GM19328 (cell line): ENCODE measurements around the gene PHF23.

Source experiments
- ATAC-seq: cut with Tn5 transposase; IDR thresholded peaks from one replicate; pipeline ENCODE4 v1.9.1; 2021; ENCODE audit warnings: mild to moderate bottlenecking, moderate library complexity; ENCODE audit not compliant: unreplicated experiment

The PHF23 gene

DNA sequence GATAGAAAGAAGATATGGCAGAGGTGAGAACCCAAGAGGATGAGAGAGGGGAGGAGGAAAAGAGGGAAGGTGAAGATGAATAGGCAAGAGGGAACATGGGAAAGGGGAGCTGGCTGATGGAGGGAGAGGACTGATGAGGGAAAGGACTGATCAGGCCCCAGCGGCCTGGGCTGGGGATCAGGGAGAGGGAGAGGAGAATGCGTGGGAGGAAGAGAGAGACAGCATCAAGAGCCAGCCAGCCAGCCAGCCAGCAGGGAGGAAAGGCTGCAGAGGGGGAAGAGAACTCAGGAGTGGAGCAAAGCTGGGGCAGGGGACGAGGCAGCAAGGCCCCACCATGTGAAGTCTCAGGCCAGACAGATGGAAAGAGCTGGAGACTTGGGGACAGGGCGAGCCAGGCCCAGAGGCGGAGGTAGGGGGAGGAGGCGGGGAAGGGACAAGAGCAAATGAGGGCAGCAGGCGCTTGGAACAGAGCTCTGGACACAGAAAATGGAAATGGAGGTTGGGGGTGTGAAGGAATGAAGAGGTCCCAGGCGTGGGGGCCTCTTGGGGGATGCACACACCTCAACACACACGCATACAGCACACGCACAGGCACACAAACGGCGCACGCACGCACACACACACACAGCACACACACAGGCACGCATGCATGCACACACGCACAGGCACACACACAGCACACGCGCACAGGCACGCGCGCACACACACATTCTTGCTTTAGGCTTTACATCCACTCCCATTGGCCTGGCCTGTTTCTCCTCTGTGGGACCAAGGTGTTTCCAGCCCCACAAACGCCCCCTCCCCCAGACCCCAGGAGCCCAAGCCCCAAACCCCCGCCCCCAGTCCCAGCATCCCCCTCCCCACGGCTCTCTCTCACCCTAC lies 31.9 kb downstream of the PHF23 start:
- ATAC-seq, result no peak

DNA sequence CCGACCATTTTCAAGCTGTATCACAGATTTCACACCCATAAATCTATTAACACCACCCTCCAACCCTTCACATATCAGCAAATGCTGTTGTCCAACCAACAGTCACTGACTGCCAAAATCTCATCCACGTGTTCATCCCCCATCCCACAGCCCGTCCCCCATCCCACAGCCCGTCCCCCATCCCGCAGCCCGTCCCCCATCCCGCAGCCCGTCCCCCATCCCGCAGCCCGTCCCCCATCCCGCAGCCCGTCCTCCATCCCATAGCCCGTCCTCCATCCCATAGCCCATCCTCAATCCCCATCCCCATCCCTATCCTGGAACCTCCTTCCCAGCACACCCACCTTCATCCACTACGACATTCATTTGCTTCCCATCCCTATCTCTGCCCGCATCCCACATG lies 33.7 kb downstream of the PHF23 start:
- no peak for ATAC-seq

DNA sequence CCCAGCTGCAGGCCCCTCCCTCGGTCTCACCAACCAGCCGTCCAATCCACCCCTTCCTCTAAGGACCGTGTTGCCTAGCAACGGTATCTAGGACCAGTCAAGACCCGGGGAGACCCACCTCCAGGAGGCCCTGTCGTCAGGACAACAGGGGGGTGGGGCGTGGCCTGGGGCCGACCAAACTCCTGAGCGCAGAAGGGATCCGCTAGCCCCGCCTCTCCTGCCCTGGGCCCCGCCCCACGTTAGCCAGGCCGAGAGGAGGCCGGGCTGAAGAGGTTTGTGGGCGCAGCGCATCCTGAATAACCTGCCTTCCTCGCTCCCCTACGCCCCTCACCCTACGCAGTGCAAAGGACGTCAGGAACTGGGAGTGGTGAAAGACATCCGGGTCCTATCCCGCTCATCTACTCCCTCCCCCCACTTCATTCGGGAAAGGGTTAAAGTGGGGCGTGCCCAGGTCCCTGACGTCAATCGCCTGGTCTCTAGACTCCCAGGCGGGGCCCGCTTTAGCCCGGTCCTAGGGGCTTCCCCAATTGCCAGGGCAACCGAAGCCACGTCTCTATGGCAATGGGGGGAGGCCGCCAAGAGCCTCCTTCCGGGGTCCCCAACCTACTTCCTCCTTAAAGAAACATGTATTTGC lies 34.3 kb downstream of the PHF23 start:
- peak; percentile 74 for ATAC-seq

DNA sequence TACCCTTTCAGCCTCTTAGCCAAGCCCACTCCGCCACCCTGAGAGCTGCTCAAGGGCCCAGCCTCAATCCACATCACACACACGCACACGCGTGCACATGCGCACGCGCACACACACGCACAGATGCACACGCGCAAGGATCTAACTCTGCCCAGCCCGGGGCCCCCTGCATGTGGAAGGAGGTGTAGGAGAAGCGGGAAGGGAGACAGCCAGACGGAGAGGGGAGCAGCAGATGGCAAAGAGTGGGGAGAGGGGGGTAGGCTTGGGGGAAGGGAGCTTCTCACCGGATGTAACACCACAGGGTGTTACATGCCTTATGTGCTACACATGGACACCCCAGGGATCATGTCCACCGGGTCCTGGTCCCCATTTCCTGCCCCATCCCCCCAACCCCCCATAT lies 34.9 kb downstream of the PHF23 start:
- no peak for ATAC-seq

DNA sequence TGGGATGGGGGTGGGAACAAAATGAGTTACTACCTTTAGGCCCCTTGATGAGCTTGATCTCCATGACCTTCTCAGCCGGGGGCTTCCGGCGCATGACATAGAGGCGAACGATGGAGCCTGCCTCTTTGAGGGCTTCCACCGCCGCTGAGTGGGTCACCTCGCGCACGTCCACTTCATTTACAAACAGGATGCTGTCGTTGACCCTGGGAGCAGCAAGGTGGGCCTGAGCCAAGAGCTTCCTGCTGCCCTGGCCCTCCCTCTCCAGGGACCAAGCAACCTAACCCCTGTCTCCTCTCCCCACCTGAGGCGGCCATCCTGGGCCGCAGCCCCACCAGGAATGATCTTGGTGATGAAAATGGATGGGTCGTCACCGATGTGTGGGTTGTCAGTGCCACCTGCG lies 35.9 kb downstream of the PHF23 start:
- ATAC-seq, result no peak

DNA sequence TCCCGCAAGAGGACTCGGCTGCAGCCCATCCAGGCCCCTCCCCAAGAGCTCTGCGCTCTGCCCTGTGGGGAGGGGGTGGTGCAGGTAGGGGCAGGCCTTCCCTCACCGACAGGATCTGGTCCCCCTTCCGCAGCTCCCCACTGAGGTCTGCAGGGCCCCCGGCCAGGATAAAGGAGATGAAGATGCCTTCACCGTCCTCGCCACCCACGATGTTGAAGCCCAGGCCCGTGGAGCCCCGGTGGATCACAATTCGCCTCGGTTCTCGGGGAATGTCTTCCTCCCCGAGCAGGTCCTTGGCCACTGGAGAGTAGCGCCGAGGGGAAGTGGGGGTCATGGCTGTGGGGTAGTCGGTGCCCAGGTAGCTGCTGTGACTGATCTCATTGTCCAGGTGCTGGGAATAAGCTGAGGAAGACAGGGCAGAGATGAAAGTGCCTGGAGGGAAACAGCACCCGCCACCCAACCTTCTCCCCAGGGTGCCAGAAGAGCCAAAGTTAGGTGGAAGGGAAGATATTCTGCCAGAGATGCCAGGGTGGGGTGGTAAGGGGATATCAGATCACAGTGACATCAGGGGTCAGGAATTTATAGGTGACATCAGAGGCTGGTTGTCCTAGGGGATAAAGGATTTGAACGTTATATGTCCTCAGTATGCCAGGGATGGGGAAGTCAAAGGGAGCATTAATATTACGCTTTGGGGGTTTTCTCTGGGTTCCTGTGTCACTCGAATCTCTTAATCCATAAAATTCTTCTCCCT lies 42.4 kb downstream of the PHF23 start:
- no peak for ATAC-seq

DNA sequence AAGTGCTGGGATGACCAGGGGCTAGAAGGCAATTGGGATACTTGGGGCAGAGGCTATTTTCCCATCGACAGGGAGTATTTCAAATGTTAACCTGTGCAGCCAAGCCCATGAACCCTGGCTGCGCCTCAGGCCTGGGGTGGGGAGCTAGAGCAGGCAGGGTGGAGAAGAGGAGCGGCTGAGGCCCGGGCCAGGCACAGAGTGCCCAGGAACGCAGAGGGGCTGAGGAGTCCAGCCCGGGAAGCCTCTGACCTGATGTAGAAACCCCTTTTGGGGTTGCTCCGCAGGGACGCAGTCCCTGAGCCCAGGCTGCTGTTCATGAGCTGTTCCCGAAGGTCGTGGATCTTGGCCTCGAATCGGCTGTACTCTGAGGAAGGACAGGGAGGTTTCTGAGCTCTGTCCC lies 43.3 kb downstream of the PHF23 start:
- ATAC-seq, result no peak

DNA sequence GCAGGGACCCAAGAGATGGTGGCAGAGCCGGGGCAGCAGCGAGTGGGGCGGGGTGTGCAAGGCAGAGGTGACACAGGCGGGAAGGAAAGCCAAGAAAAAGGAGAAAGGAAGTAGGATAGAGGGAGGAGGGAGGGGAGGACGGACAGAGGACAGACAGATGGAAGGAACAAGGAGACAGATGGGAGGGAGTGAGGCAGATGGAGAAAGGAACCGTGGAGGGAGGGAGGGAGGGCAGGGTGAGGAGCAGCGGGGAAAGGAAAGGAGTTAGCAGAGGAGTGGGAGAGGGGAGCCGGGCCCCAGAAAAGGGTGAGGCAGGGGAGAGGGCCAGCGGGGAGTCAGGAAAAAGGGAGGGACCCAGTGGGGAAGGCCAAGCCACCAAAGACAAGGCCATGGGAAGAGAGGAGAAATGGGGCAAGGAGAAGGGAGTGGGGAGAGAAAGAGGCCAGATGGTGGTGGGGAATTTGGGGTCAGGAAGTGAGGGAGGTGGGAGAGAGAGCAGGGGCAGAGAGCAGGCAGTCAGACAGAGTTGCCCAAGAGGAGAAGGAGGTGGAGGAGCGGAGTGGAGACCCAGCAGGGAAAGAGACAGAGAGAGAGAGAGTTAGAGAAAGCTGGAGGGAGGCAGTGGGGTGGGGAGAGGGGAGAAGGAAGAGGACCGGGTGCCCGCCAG lies 46.9 kb downstream of the PHF23 start:
- no peak for ATAC-seq

DNA sequence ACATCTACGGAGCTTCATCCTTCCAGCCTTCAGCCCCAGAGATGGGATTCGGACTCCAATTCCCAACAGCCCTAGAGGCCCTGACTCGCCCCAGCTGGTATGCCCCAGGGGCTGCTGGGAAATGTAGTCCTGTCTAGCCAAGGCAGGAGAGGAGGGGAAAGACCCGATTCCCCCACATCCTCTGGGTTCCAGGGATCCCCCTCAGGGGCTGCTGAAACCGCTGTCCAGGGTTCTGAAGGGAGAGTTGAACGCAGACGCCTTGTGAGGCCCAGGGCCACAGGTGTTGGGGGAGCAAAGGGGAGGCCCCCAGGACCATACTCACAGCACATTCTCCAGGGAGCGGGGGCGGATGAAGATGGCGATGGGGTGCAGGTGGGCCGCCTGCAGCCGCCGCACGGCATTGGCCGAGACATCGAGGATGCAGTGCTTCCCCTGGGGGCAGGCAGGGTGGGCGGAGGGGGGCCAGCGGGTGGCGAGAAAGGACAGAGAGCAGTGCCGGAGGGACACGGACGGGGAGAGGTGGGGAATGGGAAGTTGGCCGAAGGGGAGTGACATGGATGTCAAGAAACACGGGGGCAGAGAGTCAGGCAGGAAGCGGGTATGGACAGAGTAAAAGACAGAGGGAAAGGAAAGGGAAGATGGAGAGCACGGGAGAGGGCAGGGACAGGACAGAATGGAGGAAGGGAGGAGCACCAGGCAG lies 47.5 kb downstream of the PHF23 start:
- no peak for ATAC-seq

DNA sequence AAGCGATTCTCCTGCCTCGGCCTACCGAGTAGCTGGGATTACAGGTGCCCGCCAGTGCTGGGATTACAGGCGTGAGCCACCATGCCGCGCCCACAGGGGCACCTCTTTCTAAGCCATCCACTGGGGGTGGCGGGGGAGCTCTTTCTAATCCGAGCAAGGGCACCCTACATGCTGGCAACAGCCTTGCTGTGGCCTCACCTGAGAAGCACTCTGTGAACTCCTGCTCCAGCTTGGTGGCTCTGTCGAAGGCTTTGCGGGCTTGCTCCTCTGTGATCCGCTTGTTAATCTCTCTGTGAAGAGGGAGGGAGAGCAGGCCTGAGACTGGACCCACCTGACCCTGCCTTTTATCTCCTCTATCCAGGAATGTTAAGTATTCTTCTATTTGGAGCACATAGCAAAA lies 48.2 kb downstream of the PHF23 start:
- ATAC-seq, result no peak

DNA sequence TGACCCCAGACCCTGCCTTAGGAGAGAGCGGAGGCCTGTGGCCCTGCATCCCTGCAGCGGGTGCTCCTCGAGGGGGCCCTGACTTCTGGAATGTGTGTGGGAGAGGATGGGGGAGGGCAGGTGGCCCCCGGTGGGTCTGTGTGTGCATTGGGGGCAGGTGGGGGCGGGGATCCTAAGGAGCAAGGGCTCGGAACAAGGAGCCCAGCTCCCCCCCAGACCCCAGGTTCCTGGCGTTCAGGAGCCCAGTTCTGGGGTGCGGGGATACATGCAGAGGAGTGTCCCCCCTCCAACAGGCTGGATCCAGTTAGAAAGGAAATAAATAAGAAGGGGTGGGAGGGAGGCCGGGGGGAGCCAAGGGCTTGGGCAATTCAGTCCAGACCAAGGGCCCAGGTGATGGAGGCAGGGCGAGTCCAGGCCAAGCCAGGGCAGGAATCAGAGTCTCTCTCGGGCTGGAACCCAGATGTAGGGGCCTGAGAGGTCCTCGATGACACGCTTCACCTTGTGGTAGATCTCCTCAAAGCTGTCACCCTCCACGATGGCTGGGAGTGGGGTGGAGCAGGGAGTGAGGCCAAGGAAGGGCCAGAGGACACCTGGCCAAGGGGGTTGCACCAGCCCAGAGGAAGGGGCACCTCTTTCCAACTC lies 48.9 kb downstream of the PHF23 start:
- no peak for ATAC-seq

DNA sequence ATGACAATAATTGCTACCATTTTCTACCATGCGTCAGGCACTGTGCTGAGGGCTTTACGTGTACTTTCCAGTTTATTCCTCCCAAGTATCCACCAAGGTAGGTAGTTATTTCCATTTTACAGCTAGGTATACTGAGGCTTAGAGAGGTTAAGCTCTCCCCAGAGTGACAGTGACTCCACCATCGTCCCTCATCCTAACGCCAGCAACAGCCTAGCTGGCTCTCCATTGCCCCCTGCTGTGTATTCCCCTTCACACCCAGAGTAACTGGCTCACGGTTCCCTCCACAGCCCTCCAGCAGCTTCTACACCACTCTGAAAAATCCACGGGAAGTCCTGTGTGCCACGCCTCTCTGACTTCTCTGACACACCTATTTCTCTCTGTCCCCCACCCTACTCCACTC lies 53.0 kb downstream of the PHF23 start:
- ATAC-seq, result no peak
